WTC11 (cell line): ENCODE data around the gene NTN5. TPM values are rescaled to one million over a fixed set of nuclear protein-coding genes. Genes with fewer than 3 reads are reported as not detected.

Experiments
- ATAC-seq: fragments of 200-7000 bp; cut with Tn5 transposase; 2 replicates; pipeline ENCODE4 v1.10.0; 2021; ENCODE audit warnings: mild to moderate bottlenecking, moderate library complexity
- CTCF ChIA-PET: fragments of 300-600 bp; sonication (Branson Sonifier 250); formaldehyde crosslinking; loops from one replicate; lab custom pipeline; 2021; ENCODE audit warnings: antibody characterized with exemption; lab: Charles Lee
- POLR2A ChIA-PET: fragments of 350-600 bp; sonication (Branson Sonifier 250); formaldehyde crosslinking; loops from one replicate; lab custom pipeline; 2021; ENCODE audit warnings: antibody characterized with exemption; lab: Charles Lee
- DNase-seq: peaks from one replicate; pipeline ENCODE4 v3.0.0; 2021; ENCODE audit warnings: low spot score
- H3K27ac Mint-ChIP-seq: 2 replicates; pipeline ENCODE4 v1.8.0; 2021; ENCODE audit warnings: mixed read lengths
- H3K27me3 Mint-ChIP-seq: 2 replicates; pipeline ENCODE4 v1.8.0; 2021; ENCODE audit warnings: low read depth, mild to moderate bottlenecking, moderate library complexity, mixed read lengths
- H3K36me3 Mint-ChIP-seq: 2 replicates; pipeline ENCODE4 v1.8.0; 2021; ENCODE audit warnings: mixed read lengths
- H3K4me1 Mint-ChIP-seq: 2 replicates; pipeline ENCODE4 v1.8.0; 2022; ENCODE audit warnings: mixed read lengths
- H3K4me3 Mint-ChIP-seq: 2 replicates; pipeline ENCODE4 v1.8.0; 2021; ENCODE audit warnings: mild to moderate bottlenecking, moderate library complexity, mixed read lengths
- H3K9me3 Mint-ChIP-seq: 2 replicates; pipeline ENCODE4 v1.8.0; 2021; ENCODE audit warnings: mixed read lengths
- ATF1 ChIP-seq: sonication (generic); formaldehyde crosslinking; IDR thresholded peaks from 2 replicates; pipeline ENCODE4 v1.8.1; 2023; ENCODE audit warnings: mild to moderate bottlenecking, moderate library complexity, missing genetic modification reagents
- CDX4 ChIP-seq: fragments of 250-450 bp; sonication (Bioruptor Pico); IDR thresholded peaks from 2 replicates; pipeline ENCODE4 v1.9.0; 2021; ENCODE audit warnings: moderate library complexity, mild to moderate bottlenecking, inconsistent platforms, borderline replicate concordance
- HMGXB4 ChIP-seq: sonication (generic); formaldehyde crosslinking; IDR thresholded peaks from 2 replicates; pipeline ENCODE4 v1.8.1; 2023; ENCODE audit warnings: mild to moderate bottlenecking, moderate library complexity, missing genetic modification reagents
- KAT7 ChIP-seq: sonication (generic); formaldehyde crosslinking; IDR thresholded peaks from 2 replicates; pipeline ENCODE4 v1.8.1; 2023; ENCODE audit warnings: missing genetic modification reagents, mild to moderate bottlenecking, borderline replicate concordance
- MAX ChIP-seq: sonication (generic); formaldehyde crosslinking; IDR thresholded peaks from 2 replicates; pipeline ENCODE4 v1.8.0; 2022; ENCODE audit warnings: mild to moderate bottlenecking, missing genetic modification reagents
- NFATC4 ChIP-seq: fragments of 250-450 bp; sonication (Bioruptor Pico); IDR thresholded peaks from 2 replicates; pipeline ENCODE4 v1.9.0; 2021; ENCODE audit warnings: mild to moderate bottlenecking
- SMAD4 ChIP-seq: sonication (generic); formaldehyde crosslinking; IDR thresholded peaks from 2 replicates; pipeline ENCODE4 v1.8.0; 2022; ENCODE audit warnings: mild to moderate bottlenecking, missing genetic modification reagents
- SOX15 ChIP-seq: fragments of 250-450 bp; sonication (Bioruptor Pico); IDR thresholded peaks from 2 replicates; pipeline ENCODE4 v1.9.0; 2021; ENCODE audit warnings: mild to moderate bottlenecking
- SP1 ChIP-seq: sonication (generic); formaldehyde crosslinking; conservative IDR thresholded peaks from 2 replicates; pipeline ENCODE4 v1.8.1; 2022; ENCODE audit warnings: missing genetic modification reagents
- STAT6 ChIP-seq: sonication (generic); formaldehyde crosslinking; conservative IDR thresholded peaks from 2 replicates; pipeline ENCODE4 v1.8.1; 2023; ENCODE audit warnings: mild to moderate bottlenecking, low read depth, missing genetic modification reagents, moderate library complexity
- ZNF423 ChIP-seq: fragments of 250-450 bp; sonication (Bioruptor Pico); IDR thresholded peaks from 2 replicates; pipeline ENCODE4 v2.1.2; 2022; ENCODE audit warnings: mild to moderate bottlenecking, moderate library complexity
- ZSCAN18 ChIP-seq: fragments of 250-450 bp; sonication (Bioruptor Pico); IDR thresholded peaks from 2 replicates; pipeline ENCODE4 v2.1.2; 2022; ENCODE audit warnings: mild to moderate bottlenecking, moderate library complexity
- total RNA-seq: library from RNA; stranded (reverse); gene quantifications from 3 replicates; pipeline ENCODE4 v1.2.3, GENCODE V29; 2021

The NTN5 gene
- total RNA-seq, 1 experiment from 2014 or later: 0.28 TPM

GRCh38 chr19:48644839-48645619, 27.8 kb downstream of the NTN5 start:
- ChIA-PET POLR2A (interaction anchor here (0.6 to 2.7 kb wide), 12 partner anchors 11 to 165 kb away, joined by 3 to 20 read pairs (median 6); partner anchors contain the start of genes BCAT2, FAM83E, FUT2 and SPHK2), CTCF (interaction anchor here (0.6 to 2.4 kb wide), 38 partner anchors 8 to 348 kb away, joined by 3 to 41 read pairs (median 6); partner anchors contain the start of genes BCAT2, DBP, FUT2 and GYS1)
- Mint-ChIP-seq H3K36me3 (peaks cover 3% of the 10 kb centered on the region; the same call in 1 of the 2 replicates), H3K4me3 (peak overlapping the region; percentile 85), H3K27me3 (peaks cover 3% of the 10 kb centered on the region), H3K9me3 (no peaks in the 10 kb centered on the region), H3K4me1 (peaks cover 11% of the 10 kb centered on the region), H3K27ac (peak overlapping the region; percentile 82; the same call in 1 of the 2 replicates)
- DNase-seq: peak; percentile 80
- TF ChIP-seq ZNF423 (CRISPR knock-in tag) (0 out of 2 replicates have a peak, but pooled peaks have one; percentile 45), SP1 (0 out of 2 replicates have a peak, but pooled peaks have one; percentile 16), ZSCAN18 (CRISPR knock-in tag) (0 out of 2 replicates have a peak, but pooled peaks have one; percentile 56), SMAD4 (CRISPR knock-in tag) (no peak), KAT7 (CRISPR knock-in tag) (0 out of 2 replicates have a peak, but pooled peaks have one; percentile 51)
- ATAC-seq: peak; percentile 58

- no peak overlapping the region for H3K27ac Mint-ChIP-seq
- H3K4me3 Mint-ChIP-seq: peak overlapping the region; percentile 85
These were observed 28.5 kb downstream of the NTN5 start for GRCh38 chr19:48644355-48644754.

More at GRCh38 chr19:48644355-48644754, 28.5 kb downstream of the NTN5 start:
- TF ChIP-seq MAX (CRISPR knock-in tag): no peak
- TF ChIP-seq ATF1 (CRISPR knock-in tag): no peak
- no peak for TF ChIP-seq STAT6 (CRISPR knock-in tag)
- no peak for TF ChIP-seq HMGXB4 (CRISPR knock-in tag)
- TF ChIP-seq NFATC4: no peak
- no peak for TF ChIP-seq CDX4 (CRISPR knock-in tag)
- no peak for TF ChIP-seq SOX15
- TF ChIP-seq, all 79 proteins: peak for 0
- H3K27me3 Mint-ChIP-seq: peaks cover 6% of the 10 kb centered on the region
- H3K9me3 Mint-ChIP-seq: no peaks in the 10 kb centered on the region
- ATAC-seq (no peak), DNase-seq (no peak)
- CTCF ChIA-PET: interaction anchor here (1.2 to 2.4 kb wide), 12 partner anchors 14 to 349 kb away, joined by 3 to 41 read pairs (median 12); partner anchors contain the start of genes FUT2, GYS1, HSD17B14 and IZUMO1
- H3K4me1 Mint-ChIP-seq: peaks cover 16% of the 10 kb centered on the region
- peaks cover 5% of the 10 kb centered on the region; the same call in 1 of the 2 replicates for H3K36me3 Mint-ChIP-seq
- POLR2A ChIA-PET: interaction anchor here (1.7 to 2.7 kb wide), 4 partner anchors 10 to 80 kb away, joined by 6 to 20 read pairs (median 8); partner anchors contain the start of gene FAM83E
